H1 (cell line): ENCODE results near the gene AP1G2.

ENCODE experiments used
- ATF2 ChIP-seq: IDR thresholded peaks from 2 replicates; pipeline ENCODE4 v1.6.1; 2012; ENCODE audit warnings: low read length, inconsistent platforms
- BRCA1 ChIP-seq: IDR thresholded peaks from 2 replicates; pipeline ENCODE4 v1.6.1; 2012; ENCODE audit warnings: low read depth, low read length, improper control_type of control experiment
- CHD1 ChIP-seq: IDR thresholded peaks from 2 replicates; pipeline ENCODE4 v1.6.1; 2012; ENCODE audit warnings: low read depth, low read length, improper control_type of control experiment
- GTF2F1 ChIP-seq: IDR thresholded peaks from 2 replicates; pipeline ENCODE4 v1.6.1; 2012; ENCODE audit warnings: low read depth, low read length, improper control_type of control experiment, borderline replicate concordance
- POLR2AphosphoS5 ChIP-seq: IDR thresholded peaks from 2 replicates; pipeline ENCODE4 v1.6.1; 2011; ENCODE audit warnings: low read depth, low read length
- SAP30 ChIP-seq: fragments of 300-600 bp; sonication (generic); IDR thresholded peaks from 2 replicates; pipeline ENCODE4 v1.7.1; 2012; ENCODE audit warnings: low read length, moderate library complexity, mild to moderate bottlenecking, inconsistent platforms; ENCODE audit not compliant: insufficient read depth, insufficient replicate concordance
- TBP ChIP-seq: IDR thresholded peaks from 2 replicates; pipeline ENCODE4 v1.6.1; 2011; ENCODE audit warnings: low read depth, low read length, improper control_type of control experiment
- TF ChIP-seq, protein P1 (sequence below), 3 experiments: IDR thresholded peaks; 1 replicate in 2 of 3; 2 replicates in 1 of 3; pipeline versions ENCODE4 v1.5.1 to v1.6.1; 2011; ENCODE audit warnings: low read length in 3 of 3, mild to moderate bottlenecking in 3 of 3, inconsistent platforms in 2 of 3, low read depth in 1 of 3, moderate library complexity in 1 of 3; ENCODE audit not compliant: insufficient read depth in 1 of 3; ENCODE audit errors: control extremely low read depth in 1 of 3

DNA sequence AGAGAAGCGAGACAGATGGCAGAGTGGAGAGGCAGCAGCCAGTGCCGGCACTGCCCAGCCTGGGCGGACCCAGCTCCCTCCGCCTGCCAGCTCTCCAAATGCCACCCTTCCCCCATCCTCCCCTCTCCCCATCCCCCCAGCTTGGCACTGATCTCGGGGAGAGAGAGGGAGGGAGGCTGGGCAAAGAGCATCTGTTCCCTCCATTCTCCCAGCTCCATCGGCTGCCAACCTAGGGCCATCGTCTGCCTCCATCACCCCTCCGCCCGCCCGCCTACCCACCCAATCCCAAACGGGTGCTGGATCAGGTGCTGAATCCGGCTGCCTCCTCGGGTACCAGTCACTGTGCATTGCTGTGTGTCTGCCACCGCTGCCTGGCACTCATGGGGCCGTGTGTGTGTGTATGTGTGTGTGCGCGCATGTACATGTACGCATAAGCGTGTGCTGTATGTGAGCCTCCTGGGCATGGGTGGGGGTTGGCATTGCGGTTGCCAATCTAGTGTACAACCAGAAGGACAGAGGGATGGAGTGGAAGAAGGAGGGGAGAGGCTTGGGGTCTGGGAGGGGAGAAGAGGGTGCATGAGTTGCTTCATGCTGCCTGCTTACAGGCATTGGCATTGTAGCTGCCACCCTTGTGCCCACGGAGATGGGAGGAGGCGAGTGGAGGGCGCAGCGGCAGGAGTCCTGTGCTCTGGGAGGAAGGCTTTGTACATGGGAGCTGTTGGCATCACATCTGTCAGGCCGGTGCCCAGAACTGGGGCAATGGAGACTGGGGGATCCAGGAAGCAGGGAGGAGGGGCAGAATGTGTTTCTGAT, 54.4 kb downstream of the AP1G2 start:
- TF ChIP-seq ATF2 (no peak), CHD1 (no peak), TBP (no peak), POLR2AphosphoS5 (no peak), BRCA1 (no peak), SAP30 (no peak), GTF2F1 (no peak)
- TF ChIP-seq, protein P1, sequence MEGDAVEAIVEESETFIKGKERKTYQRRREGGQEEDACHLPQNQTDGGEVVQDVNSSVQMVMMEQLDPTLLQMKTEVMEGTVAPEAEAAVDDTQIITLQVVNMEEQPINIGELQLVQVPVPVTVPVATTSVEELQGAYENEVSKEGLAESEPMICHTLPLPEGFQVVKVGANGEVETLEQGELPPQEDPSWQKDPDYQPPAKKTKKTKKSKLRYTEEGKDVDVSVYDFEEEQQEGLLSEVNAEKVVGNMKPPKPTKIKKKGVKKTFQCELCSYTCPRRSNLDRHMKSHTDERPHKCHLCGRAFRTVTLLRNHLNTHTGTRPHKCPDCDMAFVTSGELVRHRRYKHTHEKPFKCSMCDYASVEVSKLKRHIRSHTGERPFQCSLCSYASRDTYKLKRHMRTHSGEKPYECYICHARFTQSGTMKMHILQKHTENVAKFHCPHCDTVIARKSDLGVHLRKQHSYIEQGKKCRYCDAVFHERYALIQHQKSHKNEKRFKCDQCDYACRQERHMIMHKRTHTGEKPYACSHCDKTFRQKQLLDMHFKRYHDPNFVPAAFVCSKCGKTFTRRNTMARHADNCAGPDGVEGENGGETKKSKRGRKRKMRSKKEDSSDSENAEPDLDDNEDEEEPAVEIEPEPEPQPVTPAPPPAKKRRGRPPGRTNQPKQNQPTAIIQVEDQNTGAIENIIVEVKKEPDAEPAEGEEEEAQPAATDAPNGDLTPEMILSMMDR (IDR thresholded peaks at IDR 0.05; ENCODE audit: control extremely low read depth in 1 of 3, insufficient read depth in 1 of 3, low read depth in 1 of 3, low read length in 3 of 3), result no peak
